ENCODE results near the gene SLC35D1. TPM values are rescaled to one million over a fixed set of nuclear protein-coding genes. Genes with fewer than 3 reads are reported as not detected.

SLC35D1 gene
- total and polyA plus RNA-seq, 2 of the 13 experiments (the other 11 are each of a cell fraction or from before 2014, with no cell fraction given): 12.4 to 41.5 TPM

DNA sequence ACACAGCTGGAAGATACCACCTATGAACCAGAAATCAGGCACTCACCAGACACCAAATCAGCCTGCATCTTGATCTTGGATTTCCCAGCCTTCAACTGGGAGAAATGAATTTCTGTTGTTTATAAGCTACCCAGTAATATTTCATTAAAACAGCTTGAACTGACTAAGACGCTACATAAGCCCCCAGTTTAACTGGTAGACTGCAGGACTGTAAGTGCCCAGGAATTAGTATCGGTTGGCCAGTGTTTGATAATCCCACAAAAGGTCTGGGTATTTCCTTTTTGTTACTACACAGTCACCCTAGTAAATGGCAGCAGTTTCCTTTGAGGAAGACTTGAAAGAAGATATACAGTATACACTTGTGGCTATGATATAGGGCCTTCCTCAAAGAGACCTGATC lies 7.3 kb upstream of the SLC35D1 start:
- Histone ChIP-seq H3K79me2 (ENCODE audit: insufficient read depth, low read length) (no peaks in the 10 kb centered on the region), H3K4me3 (replicated peaks in 1 of 3; ENCODE audit: insufficient read depth in 1 of 3, low read depth in 2 of 3, low read length in 3 of 3) (no peak overlapping the region), H3K27me3 (ENCODE audit: control insufficient read depth in 1 of 2, insufficient read depth in 2 of 2, low read length in 2 of 2) (no peaks in the 10 kb centered on the region; a peak in 1 of 5 replicates), H3K9me3 (ENCODE audit: low read length) (no peaks in the 10 kb centered on the region), H3K9ac (ENCODE audit: insufficient read depth, low read depth, low read length) (no peak overlapping the region), H3K4me1 (ENCODE audit: insufficient read depth, low read length) (peaks cover 30% of the 10 kb centered on the region), H3K27ac (ENCODE audit: extremely low read length, insufficient read depth, low read length) (no peak overlapping the region), H2AFZ (ENCODE audit: low read length) (no peak overlapping the region), H3K4me2 (ENCODE audit: low read depth, low read length) (no peak overlapping the region), H3K36me3 (replicated peaks in 1 of 2; ENCODE audit: control insufficient read depth in 1 of 2, insufficient read depth in 2 of 2, low read length in 2 of 2) (no peaks in the 10 kb centered on the region), H4K20me1 (ENCODE audit: insufficient read depth, low read length) (no peaks in the 10 kb centered on the region)
- intact Hi-C loops (cut with micrococcal nuclease; ENCODE audit: unreplicated experiment) (no loop called here), in situ Hi-C loops (cut with HindIII; ENCODE audit: extremely low pct_ligation_motif_present, low pct_unique_long_range_greater_than_20kb) (no loop called here)
- ChIA-PET CTCF (ENCODE audit: low intra/inter-chr PET ratio, low total read pairs) (no interaction called here), POLR2A (no interaction called here)
- no TSS peak for BruUV-seq (replicated peaks)
- no peak for ATAC-seq
- FAIRE-seq: no peak
- DNase-seq (ENCODE audit: low spot score): no peak
- 94% methylated on average over 2 of the region's 2 CpGs for WGBS (ENCODE audit: low lambda C conversion rate)
- no peak for TF ChIP-seq CENPT (CRISPR knock-in tag; IDR thresholded peaks at IDR 0.05; ENCODE audit: low read depth)
- TF ChIP-seq, protein P1, sequence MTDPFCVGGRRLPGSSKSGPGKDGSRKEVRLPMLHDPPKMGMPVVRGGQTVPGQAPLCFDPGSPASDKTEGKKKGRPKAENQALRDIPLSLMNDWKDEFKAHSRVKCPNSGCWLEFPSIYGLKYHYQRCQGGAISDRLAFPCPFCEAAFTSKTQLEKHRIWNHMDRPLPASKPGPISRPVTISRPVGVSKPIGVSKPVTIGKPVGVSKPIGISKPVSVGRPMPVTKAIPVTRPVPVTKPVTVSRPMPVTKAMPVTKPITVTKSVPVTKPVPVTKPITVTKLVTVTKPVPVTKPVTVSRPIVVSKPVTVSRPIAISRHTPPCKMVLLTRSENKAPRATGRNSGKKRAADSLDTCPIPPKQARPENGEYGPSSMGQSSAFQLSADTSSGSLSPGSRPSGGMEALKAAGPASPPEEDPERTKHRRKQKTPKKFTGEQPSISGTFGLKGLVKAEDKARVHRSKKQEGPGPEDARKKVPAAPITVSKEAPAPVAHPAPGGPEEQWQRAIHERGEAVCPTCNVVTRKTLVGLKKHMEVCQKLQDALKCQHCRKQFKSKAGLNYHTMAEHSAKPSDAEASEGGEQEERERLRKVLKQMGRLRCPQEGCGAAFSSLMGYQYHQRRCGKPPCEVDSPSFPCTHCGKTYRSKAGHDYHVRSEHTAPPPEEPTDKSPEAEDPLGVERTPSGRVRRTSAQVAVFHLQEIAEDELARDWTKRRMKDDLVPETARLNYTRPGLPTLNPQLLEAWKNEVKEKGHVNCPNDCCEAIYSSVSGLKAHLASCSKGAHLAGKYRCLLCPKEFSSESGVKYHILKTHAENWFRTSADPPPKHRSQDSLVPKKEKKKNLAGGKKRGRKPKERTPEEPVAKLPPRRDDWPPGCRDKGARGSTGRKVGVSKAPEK (CRISPR knock-in tag; IDR thresholded peaks at IDR 0.05; ENCODE audit: borderline replicate concordance): no peak
- TF ChIP-seq, protein P2, sequence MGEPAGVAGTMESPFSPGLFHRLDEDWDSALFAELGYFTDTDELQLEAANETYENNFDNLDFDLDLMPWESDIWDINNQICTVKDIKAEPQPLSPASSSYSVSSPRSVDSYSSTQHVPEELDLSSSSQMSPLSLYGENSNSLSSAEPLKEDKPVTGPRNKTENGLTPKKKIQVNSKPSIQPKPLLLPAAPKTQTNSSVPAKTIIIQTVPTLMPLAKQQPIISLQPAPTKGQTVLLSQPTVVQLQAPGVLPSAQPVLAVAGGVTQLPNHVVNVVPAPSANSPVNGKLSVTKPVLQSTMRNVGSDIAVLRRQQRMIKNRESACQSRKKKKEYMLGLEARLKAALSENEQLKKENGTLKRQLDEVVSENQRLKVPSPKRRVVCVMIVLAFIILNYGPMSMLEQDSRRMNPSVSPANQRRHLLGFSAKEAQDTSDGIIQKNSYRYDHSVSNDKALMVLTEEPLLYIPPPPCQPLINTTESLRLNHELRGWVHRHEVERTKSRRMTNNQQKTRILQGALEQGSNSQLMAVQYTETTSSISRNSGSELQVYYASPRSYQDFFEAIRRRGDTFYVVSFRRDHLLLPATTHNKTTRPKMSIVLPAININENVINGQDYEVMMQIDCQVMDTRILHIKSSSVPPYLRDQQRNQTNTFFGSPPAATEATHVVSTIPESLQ (CRISPR knock-in tag; conservative IDR thresholded peaks at IDR 0.05): no peak
- no peak for TF ChIP-seq TFAP4 (IDR thresholded peaks at IDR 0.05; ENCODE audit: borderline replicate concordance, low read depth)
- no peak for TF ChIP-seq FOXA3 (CRISPR knock-in tag; IDR thresholded peaks at IDR 0.05)
- no peak for TF ChIP-seq TCF7L2 (IDR thresholded peaks at IDR 0.05; ENCODE audit: low read depth, low read length)
- TF ChIP-seq ZNF207 (IDR thresholded peaks at IDR 0.05; ENCODE audit: borderline replicate concordance): no peak
- no peak for TF ChIP-seq ZBTB10 (CRISPR knock-in tag; IDR thresholded peaks at IDR 0.05; ENCODE audit: borderline replicate concordance)
- TF ChIP-seq HMG20A (CRISPR knock-in tag; IDR thresholded peaks at IDR 0.05; ENCODE audit: borderline replicate concordance): no peak
- no peak for TF ChIP-seq REST (IDR thresholded peaks at IDR 0.05; ENCODE audit: borderline replicate concordance in 1 of 2, low read depth in 1 of 2, low read length in 2 of 2)
